ENCODE results near the gene FERMT3. TPM values are rescaled to one million over a fixed set of nuclear protein-coding genes. Genes with fewer than 3 reads are reported as not detected.

FERMT3 gene
- total and polyA plus RNA-seq, 2 of the 13 experiments (the other 11 are each of a cell fraction or from before 2014, with no cell fraction given), result 0.29 TPM; not detected in 1

GRCh38 chr11:64164392-64165312 is 41.9 kb upstream of the FERMT3 start (continued):
- TF ChIP-seq, protein P1, sequence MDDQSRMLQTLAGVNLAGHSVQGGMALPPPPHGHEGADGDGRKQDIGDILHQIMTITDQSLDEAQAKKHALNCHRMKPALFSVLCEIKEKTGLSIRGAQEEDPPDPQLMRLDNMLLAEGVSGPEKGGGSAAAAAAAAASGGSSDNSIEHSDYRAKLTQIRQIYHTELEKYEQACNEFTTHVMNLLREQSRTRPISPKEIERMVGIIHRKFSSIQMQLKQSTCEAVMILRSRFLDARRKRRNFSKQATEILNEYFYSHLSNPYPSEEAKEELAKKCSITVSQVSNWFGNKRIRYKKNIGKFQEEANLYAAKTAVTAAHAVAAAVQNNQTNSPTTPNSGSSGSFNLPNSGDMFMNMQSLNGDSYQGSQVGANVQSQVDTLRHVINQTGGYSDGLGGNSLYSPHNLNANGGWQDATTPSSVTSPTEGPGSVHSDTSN (CRISPR knock-in tag; IDR thresholded peaks at IDR 0.05; ENCODE audit: borderline replicate concordance), result no peak
- TF ChIP-seq HNF1A (IDR thresholded peaks at IDR 0.05; ENCODE audit: low read depth) (no peak), HNF1A (CRISPR knock-in tag; IDR thresholded peaks at IDR 0.05; ENCODE audit: borderline replicate concordance) (no peak), ZNF224 (CRISPR knock-in tag; IDR thresholded peaks at IDR 0.05) (0 out of 2 replicates have a peak, but pooled peaks have one; percentile 30), KMT2B (CRISPR knock-in tag; IDR thresholded peaks at IDR 0.05) (no peak), ZBTB7A (CRISPR knock-in tag; IDR thresholded peaks at IDR 0.05) (no peak), HIVEP1 (CRISPR knock-in tag; IDR thresholded peaks at IDR 0.05) (0 out of 2 replicates have a peak, but pooled peaks have one; percentile 15), PATZ1 (CRISPR knock-in tag; IDR thresholded peaks at IDR 0.05) (0 out of 2 replicates have a peak, but pooled peaks have one; percentile 5), ZBTB21 (CRISPR knock-in tag; IDR thresholded peaks at IDR 0.05) (no peak)
- TF ChIP-seq, protein P2, sequence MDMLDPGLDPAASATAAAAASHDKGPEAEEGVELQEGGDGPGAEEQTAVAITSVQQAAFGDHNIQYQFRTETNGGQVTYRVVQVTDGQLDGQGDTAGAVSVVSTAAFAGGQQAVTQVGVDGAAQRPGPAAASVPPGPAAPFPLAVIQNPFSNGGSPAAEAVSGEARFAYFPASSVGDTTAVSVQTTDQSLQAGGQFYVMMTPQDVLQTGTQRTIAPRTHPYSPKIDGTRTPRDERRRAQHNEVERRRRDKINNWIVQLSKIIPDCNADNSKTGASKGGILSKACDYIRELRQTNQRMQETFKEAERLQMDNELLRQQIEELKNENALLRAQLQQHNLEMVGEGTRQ (IDR thresholded peaks at IDR 0.05; ENCODE audit: low read depth, low read length), result 0 out of 2 replicates have a peak, but pooled peaks have one; percentile 7
- TF ChIP-seq, protein P2 (CRISPR knock-in tag; IDR thresholded peaks at IDR 0.05; ENCODE audit: borderline replicate concordance), result peak; percentile 51; the same call in 1 of the 2 replicates
